GM21825 (cell line): Measurements from ENCODE around the gene PIK3R5.
"Not testable (repeated sequence)": the region's sequence is repeated elsewhere in the genome, so short reads cannot be mapped to it uniquely, and the experiment has no call there.

Experiments used
- ATAC-seq: cut with Tn5 transposase; IDR thresholded peaks from one replicate; pipeline ENCODE4 v1.9.1; 2021; ENCODE audit warnings: mild to moderate bottlenecking, moderate library complexity; ENCODE audit not compliant: unreplicated experiment

Gene PIK3R5

DNA sequence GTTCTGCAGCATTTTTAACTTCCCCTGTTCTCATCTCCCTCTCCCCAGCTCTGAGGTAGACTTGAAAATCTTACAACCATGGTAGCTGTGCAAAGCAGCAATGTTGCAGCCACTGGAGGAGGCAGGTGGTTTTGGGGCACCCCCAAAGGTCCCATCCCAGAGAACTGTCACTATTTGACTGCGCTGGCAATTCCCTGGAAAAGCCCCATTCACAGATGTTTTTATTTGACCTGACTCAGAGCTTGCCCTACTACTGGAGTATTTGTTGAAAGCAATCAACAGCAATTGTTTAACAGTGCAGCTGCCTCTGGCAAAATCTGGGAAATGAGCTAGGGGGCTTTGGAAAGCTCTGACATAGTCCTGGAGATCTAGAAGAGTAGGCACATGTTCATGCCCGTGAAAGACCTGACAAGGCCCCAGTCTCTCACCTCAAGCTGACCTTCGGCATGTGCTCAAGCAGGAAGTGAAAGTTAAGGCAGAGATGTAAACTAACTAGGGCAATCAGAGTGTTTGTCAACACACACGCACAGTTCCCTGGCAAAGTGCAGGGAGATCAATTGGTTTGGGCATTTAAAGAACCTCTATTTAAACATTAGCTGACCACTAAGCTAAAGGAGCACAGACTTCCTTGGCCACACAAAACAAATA is 19.7 kb upstream of the PIK3R5 start:
- ATAC-seq = no peak

DNA sequence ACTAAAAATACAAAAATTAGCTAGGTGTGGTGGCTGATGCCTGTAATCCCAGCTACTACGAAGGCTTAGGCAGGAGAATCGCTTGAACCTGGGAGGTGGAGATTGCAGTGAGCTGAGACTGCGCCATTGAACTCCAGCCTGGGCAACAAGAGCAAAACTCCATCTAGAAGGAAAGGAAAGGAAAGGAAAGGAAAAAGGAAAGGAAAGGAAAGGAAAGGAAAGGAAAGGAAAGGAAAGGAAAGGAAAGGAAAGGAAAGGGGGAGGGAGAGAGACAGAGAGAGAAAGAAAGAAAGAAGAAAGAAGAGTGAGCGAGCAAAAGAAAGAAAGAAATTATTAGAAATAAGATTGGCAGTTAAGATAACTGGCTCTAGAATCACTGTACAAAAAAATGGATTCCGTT is 18.7 kb upstream of the PIK3R5 start:
- ATAC-seq = not testable (repeated sequence)

DNA sequence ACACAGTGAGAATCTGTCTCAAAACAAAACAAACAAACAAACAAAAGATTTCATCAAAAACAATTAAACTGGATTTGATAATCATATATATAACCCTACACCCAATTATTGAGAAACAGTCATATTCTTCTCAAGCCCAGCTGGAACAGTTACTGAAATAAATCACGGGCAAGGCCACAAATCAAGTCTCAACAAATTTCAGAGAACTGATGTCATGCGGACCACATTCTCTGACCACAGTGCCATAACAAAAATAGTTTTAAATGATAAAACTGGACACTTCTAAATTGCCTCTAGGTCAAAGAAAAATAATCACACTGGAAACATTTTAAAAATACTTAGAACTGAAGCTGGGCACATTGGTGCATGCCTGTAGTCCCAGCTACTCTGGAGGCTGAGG is 15.9 kb upstream of the PIK3R5 start:
- ATAC-seq = no peak

DNA sequence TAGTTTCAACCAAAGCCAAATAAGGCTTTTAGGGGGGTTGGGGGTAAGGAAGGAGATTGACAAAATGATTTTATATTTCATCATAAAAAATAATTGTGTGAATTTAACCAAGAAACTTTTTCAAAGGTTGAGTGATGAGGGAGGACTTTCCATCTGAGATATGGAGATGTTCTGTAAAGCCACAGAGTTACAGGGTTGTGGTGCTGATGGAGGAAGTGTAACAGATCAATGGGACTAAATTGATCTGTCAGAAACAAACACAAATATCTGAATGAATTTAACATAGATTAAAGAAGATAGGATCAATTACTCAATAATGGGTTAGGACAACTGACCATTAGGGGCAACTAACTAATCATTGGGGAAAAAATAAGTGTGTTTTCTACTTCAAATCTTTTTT is 14.2 kb upstream of the PIK3R5 start:
- no peak for ATAC-seq

DNA sequence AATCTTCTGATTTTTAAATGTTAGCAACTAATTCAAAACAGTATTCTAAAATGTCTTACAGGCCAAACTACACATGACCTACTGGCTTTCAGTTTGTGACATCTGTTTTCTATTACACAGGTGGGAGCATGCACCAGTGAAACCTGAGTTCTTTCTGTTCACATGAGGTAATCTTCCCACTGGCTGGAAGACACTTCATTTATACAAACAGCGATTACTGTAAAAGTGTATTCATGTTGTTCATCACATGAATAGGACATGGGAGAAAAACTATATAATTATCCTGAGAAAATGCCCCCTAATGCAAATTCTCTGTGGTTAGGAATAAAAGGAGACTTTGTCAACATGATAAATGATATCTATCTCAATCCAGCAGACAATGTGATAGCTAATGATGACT is 11.1 kb upstream of the PIK3R5 start:
- no peak for ATAC-seq

DNA sequence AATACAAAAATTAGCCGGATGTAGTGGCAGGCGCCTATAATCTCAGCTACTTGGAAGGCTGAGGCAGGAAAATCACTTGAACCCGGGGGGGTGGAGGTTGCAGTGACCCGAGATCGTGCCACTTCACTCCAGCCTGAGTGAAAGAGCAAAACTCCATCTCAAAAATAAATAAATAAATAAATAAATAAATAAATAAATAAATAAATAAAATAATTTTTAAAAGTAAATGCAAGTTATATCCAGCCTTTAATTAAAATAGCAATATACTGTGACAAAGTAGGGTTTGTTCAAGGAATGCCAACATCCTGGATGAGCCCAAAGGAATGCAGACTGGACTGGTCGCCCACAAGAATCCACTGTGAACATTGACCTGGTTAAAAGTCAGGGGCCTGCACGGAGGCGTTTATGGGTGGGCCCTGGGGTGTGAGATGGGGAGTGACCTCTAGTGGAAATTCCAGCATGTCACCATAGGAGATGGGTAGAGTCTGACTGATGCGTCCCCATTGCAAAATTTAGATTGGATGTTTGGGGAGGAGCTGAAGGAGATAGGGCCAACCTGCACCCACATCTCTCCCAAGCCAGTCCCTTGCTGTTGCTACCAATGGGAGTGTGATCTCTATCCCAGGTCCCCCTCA is 9.7 kb upstream of the PIK3R5 start:
- ATAC-seq = no peak

DNA sequence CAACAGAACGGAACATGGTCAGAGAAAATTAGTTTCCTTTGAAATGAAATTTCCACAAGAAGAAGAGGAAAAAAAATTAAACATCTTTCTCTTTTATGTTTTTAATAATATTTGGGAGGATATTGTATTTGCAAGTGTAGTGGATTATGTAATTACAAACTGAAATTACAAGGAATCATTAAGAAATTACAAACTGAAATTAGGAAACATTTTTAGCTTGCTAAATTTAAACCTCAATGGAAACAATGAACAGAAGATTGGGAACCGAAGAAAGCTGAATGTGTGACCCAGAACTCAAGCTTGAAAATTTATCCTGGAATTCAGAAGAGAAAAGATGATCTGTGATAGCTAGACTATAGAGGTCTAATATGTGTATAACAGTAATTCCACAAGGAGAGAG is 4.4 kb upstream of the PIK3R5 start:
- ATAC-seq = no peak

DNA sequence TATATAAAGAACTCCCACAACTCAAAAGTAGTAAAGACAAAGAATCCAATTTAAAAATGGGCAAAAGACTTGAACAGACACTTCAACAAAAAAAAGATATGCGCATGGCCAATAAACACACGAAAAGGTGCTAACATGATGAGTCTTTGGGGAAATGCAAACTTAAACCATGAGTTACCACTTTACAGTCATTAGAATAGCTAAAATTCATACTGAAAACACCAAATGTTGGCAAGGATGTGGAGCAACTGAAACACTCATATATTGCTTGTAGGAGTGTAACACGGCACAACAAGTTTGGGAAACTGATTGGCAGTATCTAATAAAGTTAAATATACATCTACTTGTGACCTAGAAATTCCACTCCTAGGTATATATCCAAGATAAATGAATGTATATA is 3.0 kb upstream of the PIK3R5 start:
- ATAC-seq = no peak

DNA sequence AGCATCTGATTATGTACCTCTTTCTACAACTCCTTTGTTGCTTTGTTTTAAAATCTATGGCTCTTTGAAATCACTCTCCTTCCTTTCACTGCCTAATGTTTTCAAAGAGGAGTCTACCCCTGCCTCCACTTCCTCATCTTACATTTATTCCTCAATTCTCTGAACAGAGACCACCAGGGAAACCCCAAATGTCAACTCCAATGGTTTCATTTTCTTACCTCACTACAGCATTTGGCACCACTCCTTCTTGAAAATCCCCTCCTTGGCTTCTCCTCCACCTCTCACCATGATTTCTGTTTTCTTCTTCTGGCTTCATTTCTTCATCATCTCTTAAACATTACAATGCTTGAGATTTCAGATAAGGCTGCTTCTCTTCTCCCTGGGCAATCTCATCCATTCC is 2.4 kb upstream of the PIK3R5 start:
- ATAC-seq = no peak

DNA sequence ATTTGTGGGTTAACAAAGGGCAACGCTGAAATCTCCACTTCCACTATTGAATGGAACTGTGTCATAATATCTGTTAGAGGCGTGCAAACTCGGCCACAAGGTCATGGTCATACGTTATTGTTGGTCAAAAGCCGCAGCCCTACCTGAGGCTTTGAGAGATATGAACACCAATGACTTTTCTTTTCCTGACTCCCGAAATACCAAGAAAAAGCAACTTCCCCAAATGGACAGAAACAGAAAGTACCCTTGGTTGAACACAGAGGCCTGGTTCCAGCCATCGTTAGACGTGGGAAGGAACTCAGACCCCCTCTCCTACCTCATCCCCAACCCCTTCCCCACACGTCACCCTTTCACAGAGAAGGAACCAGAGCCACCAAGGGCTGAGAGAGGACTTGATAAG is 1.4 kb upstream of the PIK3R5 start:
- ATAC-seq = no peak

DNA sequence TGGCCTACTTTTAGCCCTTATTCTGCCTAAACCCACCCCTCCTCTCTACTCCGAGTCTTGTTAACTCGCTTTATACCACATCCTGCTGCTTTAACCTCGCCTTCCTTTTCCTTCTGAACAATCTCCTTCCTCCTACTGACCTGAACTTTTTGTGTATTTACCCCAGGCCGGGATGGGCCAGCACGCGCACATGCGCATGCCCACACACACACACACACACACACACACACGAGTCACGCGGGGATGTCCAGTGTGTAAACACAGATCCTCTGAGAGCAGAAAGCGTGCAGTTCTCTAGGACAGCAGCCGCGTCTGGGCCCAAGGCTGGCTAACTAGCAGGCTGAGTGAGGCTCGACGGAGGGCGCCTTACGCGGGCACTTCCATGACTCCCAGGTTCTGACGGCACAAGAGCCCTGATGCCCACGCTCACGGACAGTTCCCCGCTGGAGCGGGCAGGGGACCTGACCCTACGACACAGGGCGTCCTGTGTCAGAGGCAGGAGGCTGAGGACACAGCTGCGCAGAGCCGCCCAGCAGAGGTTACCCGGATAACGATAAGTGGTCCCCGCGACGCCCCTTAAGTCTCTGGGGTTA is 610 bp downstream of the PIK3R5 start:
- no peak for ATAC-seq

DNA sequence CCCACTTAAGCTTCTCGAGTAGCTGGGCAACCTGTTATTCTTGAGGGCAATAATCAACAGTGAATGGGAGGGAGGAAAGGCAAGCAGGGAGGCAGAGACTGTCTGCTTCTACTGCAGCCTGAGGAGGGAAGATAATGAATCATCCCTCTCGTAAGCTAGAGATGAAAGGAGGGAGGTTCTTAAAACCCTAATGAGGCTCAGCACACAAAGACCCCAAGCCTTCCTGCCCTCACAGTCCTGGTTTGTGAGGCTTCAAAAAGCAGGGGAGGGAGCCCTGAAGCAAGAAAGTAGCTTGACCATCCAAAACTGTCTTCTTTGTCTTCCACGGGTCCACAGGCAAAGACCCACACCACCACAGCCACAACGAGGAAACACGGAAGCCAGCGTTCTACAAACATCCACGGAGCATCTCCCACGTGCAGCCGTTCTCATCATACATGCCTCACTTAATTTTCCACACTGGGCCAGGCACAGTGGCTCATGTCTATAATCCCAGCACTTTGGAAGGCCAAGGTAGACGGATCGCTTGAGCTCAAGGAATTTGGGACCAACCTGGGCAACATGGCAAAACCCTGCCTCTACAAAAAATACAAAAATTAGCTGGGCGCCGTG is 1.8 kb downstream of the PIK3R5 start:
- ATAC-seq = no peak

DNA sequence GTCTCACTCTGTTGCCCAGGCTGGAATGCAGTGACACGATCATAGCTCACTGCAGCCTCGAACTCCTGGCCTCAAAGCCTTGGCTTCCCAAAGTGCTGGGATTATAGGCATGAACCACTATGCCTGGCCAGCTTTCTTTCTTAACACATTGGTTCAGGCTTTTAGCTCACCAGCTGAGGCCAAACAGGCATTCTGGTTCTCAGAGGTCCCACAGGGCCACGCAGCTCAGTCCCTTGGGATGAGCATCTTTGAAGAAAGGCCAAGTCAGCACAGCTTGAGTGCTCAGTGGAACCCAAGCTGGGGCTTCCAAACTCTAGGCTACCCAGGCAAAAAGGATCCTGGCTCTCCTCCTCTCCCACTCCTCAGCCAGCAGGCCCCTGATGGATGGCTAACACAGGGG is 2.5 kb downstream of the PIK3R5 start:
- no peak for ATAC-seq

DNA sequence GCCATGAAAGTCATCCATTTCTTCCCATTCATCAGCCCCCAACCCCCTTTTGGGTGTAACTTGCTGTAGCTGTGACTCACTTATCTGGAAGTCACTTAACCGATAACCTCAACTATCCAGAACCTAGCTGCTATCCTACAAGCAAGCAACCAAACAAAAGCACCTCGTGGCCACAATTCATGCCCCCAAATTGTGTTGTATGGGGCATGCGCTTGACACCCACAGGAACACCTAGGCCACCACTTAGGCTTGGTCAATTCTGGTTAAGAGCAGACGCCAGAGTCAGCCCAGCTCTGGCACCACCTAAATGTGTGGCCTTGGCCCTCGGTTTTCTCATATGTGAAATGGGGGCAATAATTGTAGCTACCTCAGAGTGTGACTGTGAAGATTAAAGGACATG is 3.7 kb downstream of the PIK3R5 start:
- no peak for ATAC-seq

DNA sequence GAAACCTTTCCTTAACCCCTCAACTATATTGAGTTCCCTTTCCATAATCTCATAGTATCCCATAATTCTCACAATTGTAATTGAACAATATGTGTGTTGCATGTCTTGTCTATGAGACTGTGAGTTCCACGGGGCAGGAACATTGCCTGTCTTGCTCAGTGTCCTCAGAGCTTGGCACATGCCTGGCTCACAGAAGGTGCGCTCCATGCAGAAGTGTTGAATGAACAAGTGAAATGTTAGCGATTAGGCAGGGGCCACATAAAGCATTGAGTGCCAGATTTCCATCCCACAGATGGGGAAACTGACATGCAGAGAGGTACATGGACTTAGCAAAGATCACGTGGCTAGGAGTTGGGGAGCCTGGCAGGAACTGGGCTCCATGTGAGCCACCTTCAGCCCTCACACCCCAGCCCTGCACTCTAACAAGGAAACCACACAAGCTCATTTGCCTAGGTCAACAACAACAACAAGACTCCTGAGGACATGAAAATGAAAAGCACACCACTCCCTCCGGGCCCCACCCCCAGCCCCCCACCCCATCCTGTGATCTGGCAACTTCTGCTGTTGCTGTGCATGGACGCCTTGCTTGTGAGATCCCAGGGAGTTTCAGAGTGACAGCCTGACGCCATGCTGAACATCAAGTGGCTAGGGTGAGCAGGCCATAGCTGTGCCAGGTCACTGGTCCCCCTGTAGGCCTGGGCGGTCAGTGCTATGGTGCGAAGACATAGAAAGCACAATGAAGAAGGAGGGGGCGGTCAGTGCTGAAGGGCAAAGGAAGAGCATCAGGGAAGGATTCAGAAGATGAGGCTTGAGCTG is 5.0 kb downstream of the PIK3R5 start:
- no peak for ATAC-seq

DNA sequence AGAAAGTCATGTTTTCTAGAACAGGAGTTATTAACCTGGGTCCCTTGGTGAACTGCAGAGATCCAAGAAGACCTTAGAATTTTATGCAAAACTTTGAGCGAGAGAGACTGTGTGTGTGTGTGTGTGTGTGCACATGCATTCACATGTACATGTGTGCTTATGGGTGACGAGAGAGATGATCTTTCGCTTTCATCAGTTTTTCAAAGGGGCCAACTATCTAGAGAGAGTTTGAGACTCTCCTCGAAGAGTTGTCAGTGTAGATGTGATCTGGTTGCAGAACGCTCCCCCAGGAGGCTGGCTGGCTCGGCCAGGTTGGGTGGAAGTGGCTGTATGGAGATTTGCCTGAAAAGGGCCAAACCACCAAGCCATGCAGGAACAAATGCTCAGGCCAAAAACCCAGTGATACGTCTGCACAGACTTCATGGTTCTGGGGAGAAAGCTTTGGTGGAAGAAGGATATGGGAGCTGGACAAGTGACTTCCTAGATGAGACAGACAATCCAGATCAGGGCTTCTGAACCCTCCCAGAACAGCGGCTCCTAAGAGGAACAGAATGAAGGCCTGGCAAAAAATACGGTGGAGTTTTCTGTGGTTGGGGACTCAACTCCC is 6.1 kb downstream of the PIK3R5 start:
- no peak for ATAC-seq

DNA sequence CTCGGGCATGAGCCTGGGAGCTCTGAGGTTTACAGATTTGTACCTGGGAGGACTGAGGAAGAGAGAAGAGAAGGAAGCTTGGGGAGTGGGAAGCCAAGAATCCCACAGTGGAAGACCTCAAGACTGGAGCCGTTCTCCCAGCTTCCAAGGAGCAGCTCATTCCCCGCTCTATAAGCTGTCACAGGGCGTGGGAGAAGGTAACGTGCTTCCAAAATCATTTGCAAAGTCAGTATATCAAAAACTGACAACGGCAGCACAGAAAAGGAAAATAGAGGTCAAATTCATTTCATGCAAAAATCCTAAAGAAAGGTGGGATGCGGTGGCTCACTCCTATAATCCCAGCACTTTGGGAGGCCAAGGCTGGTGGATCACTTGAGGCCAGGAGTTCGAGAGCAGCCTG is 7.8 kb downstream of the PIK3R5 start:
- ATAC-seq = no peak

DNA sequence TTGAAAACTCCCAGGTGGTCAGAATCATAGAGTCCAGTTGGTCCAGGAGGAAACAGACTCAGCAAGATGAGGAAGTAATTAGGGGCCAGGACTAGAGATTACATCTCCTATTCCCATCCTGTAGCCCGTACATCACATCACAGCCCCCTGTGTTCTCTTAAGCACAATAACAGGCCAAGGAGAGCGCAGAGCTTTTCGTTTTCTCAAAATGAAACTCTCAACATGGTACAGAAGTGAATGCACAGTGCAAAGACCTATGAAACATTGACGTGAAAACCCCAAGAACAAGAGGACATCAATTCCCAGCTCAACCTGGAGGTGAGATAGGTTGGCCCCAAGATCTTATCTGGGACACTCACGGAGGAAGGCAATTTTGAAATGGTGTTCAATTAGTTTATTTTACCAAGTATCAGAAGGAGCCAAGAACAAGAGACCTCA is 9.0 kb downstream of the PIK3R5 start:
- peak; percentile 61 for ATAC-seq

DNA sequence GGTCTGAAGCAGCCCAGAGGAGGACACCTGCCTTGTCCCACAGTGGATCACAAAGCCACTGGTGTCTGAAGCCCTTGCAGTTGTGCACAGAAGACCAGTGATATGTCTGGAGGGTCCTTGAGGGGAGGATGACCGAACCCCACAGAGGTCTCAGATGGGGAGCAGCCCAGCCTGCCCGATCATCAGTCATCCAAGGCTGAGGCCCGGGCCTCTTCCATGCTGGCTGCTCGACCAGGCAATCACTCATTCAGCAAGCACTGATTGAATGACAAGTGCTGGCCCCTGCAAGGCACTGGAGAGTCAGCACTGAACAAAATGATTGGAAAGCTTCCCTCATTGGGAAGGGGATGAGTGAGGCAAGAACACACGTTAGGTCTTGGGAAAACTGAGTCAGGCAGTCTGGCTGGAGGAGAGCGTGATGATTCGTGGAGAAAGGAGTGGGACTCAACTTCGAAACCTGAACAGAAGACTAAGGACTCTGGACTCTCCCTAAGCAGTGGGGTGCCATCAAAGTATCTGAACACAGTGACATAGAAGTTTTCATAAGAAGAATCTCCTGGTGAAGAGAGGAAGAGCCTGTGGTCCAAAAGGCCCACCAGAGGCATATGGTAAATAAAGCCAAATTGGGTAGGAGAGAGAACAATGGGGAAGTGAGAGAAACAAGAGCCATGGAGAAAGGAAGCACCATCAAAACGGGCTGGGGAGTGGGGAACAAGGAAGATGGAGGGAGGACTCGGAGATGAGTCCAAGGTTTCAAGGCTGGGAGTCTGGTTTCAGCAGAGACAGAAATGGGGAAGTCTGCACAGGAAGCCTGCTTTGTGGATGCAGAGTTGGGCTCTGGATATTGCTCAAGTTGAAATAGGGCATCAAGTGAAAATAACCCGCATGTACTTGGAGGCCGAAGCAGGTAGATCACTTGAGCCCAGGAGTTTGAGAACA is 10.2 kb downstream of the PIK3R5 start:
- ATAC-seq = no peak

DNA sequence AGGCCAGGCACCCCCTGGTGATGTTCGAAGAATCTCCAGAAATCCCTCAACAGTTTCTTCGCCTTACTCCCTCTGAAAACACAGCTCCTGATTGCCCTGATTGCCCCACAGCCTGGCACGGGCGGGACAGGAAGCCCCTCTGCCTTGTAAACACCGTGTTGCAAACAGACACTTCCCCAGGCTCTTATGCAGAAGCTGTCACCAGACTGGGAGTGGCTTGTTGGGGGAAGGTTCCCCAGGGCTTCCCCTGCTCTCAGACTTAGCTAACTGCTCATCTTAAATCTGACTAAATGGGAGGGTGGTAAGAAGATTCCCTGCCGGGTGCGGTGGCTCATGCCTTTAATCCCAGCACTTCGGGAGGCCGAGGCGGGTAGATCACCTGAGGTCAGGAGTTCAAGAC is 11.2 kb downstream of the PIK3R5 start:
- no peak for ATAC-seq
